Measurements from ENCODE around the gene CCBE1. TPM values are rescaled to one million over a fixed set of nuclear protein-coding genes. Genes with fewer than 3 reads are reported as not detected.

Gene CCBE1
- total RNA-seq, 2 donors from 2014 or later: 1.00 to 2.9 TPM

- Histone ChIP-seq H3K36me3 (ENCODE audit: control insufficient read depth, insufficient read depth, low read length) (no peaks in the 10 kb centered on the region), H3K27ac (ENCODE audit: low read depth, low read length) (no peak overlapping the region), H3K27me3 (ENCODE audit: control insufficient read depth, insufficient read depth, low read length, poor library complexity, severe bottlenecking) (no peaks in the 10 kb centered on the region), H3K9me3 (ENCODE audit: control insufficient read depth, low read length) (no peaks in the 10 kb centered on the region), H3K9ac (ENCODE audit: extremely low read depth, low read length, poor library complexity, severe bottlenecking) (no peak overlapping the region), H3K4me1 (ENCODE audit: control insufficient read depth, insufficient read depth, low read length) (no peaks in the 10 kb centered on the region), H3K4me3 (ENCODE audit: low read length) (no peak overlapping the region)
- TF ChIP-seq CTCF (conservative IDR thresholded peaks at IDR 0.05): no peak
- peaks cover 6% of the 10 kb centered on the region for H3K4me1 Mint-ChIP-seq
- H3K27me3 Mint-ChIP-seq (ENCODE audit: insufficient read depth): peaks cover 17% of the 10 kb centered on the region
- DNase-seq: no peak
- peaks cover 3% of the 10 kb centered on the region for H3K9me3 Mint-ChIP-seq
- H3K4me3 Mint-ChIP-seq: no peak overlapping the region
- 94 to 98% methylated on average over 5 to 8 of the region's 8 CpGs for WGBS, 2 experiments (ENCODE audit: insufficient coverage in 1 of 2, insufficient read length in 1 of 2)
- H3K36me3 Mint-ChIP-seq (ENCODE audit: low read depth): no peaks in the 10 kb centered on the region
- no peak overlapping the region for H3K27ac Mint-ChIP-seq
Observed at GRCh38 chr18:59470561-59471121, 226.6 kb downstream of the CCBE1 start.

- Histone ChIP-seq H3K36me3 (ENCODE audit: control insufficient read depth, insufficient read depth, low read length) (no peaks in the 10 kb centered on the region), H3K4me3 (ENCODE audit: low read length) (no peak overlapping the region), H3K4me1 (ENCODE audit: control insufficient read depth, insufficient read depth, low read length) (no peaks in the 10 kb centered on the region), H3K9ac (ENCODE audit: extremely low read depth, low read length, poor library complexity, severe bottlenecking) (no peak overlapping the region), H3K27ac (ENCODE audit: low read depth, low read length) (no peak overlapping the region), H3K9me3 (ENCODE audit: control insufficient read depth, low read length) (no peaks in the 10 kb centered on the region), H3K27me3 (ENCODE audit: control insufficient read depth, insufficient read depth, low read length, poor library complexity, severe bottlenecking) (no peaks in the 10 kb centered on the region)
- Mint-ChIP-seq H3K4me3 (no peak overlapping the region), H3K4me1 (peaks cover 1% of the 10 kb centered on the region), H3K9me3 (peaks cover 3% of the 10 kb centered on the region), H3K27me3 (ENCODE audit: insufficient read depth) (peaks cover 15% of the 10 kb centered on the region), H3K27ac (no peak overlapping the region), H3K36me3 (ENCODE audit: low read depth) (no peaks in the 10 kb centered on the region)
- 90 to 92% methylated on average over 11 to 15 of the region's 15 CpGs for WGBS, 2 experiments (ENCODE audit: insufficient coverage in 1 of 2, insufficient read length in 1 of 2)
- no peak for DNase-seq
- TF ChIP-seq CTCF (conservative IDR thresholded peaks at IDR 0.05): no peak
Observed at GRCh38 chr18:59469463-59470180, 227.6 kb downstream of the CCBE1 start.

GRCh38 chr18:59468821-59469220 lies 228.4 kb downstream of the CCBE1 start:
- no peak for TF ChIP-seq CTCF (conservative IDR thresholded peaks at IDR 0.05)
- WGBS, 2 experiments (ENCODE audit: insufficient coverage in 1 of 2, insufficient read length in 1 of 2): 79 to 91% methylated on average over 3 to 4 of the region's 4 CpGs
- Histone ChIP-seq H3K9me3 (ENCODE audit: control insufficient read depth, low read length) (no peaks in the 10 kb centered on the region), H3K4me1 (ENCODE audit: control insufficient read depth, insufficient read depth, low read length) (no peaks in the 10 kb centered on the region), H3K27me3 (ENCODE audit: control insufficient read depth, insufficient read depth, low read length, poor library complexity, severe bottlenecking) (no peaks in the 10 kb centered on the region), H3K9ac (ENCODE audit: extremely low read depth, low read length, poor library complexity, severe bottlenecking) (no peak overlapping the region), H3K4me3 (ENCODE audit: low read length) (no peak overlapping the region), H3K36me3 (ENCODE audit: control insufficient read depth, insufficient read depth, low read length) (no peaks in the 10 kb centered on the region), H3K27ac (ENCODE audit: low read depth, low read length) (no peak overlapping the region)
- H3K4me1 Mint-ChIP-seq: no peaks in the 10 kb centered on the region
- no peaks in the 10 kb centered on the region for H3K36me3 Mint-ChIP-seq (ENCODE audit: low read depth)
- no peak overlapping the region for H3K4me3 Mint-ChIP-seq
- peaks cover 3% of the 10 kb centered on the region for H3K9me3 Mint-ChIP-seq
- no peak overlapping the region for H3K27ac Mint-ChIP-seq
- H3K27me3 Mint-ChIP-seq (ENCODE audit: insufficient read depth): peaks cover 15% of the 10 kb centered on the region
- DNase-seq: no peak

Data from endodermal cell (in vitro differentiated cells).